ENCODE measurements around the gene CARNS1.
A peak's percentile ranks its signal among the peaks of the same experiment; 100 is the strongest.
"Not testable (repeated sequence)": the region's sequence is repeated elsewhere in the genome, so short reads cannot be mapped to it uniquely, and the experiment has no call there.

The CARNS1 gene

GRCh38 chr11:67410984-67411784 lies 4.3 kb upstream of the CARNS1 start:
- no peak for DNase-seq

GRCh38 chr11:67411785-67412152 lies 3.7 kb upstream of the CARNS1 start:
- DNase-seq: no peak

GRCh38 chr11:67412495-67413179 lies 2.8 kb upstream of the CARNS1 start:
- DNase-seq: no peak

DNA sequence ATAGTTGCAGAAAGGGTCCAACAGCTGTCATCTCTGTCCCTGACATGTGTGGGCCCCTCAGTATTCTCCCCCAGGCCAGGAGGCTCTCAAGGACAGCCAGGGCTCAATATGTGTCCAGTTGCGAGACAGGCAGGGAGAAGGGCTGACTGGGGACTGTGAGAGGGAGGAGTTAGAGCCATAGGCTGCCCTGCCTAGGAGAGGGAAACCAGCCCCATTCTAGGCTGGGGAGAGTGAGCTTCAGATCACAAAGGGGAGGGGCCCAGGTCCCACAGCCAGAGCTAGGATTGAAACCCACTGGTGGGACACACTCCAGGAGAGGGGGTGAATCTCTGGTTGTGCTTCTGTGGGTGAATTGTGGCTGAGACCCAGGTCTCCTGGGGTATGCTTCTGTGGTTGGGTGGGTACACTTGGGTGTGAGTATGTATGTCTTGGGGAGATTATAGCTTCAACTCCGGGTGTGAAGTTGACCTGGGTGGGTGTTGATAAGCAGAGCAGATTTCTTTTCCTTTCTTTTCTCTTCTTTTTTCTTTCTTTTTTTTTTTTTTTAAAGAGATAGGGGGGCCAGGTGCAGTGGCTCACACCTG lies 2.1 kb upstream of the CARNS1 start:
- DNase-seq: no peak

- peak; percentile 82 for DNase-seq
Measured at GRCh38 chr11:67416416-67417335, 1.2 kb downstream of the CARNS1 start.

- no peak for DNase-seq
Measured at GRCh38 chr11:67417425-67417824, 1.9 kb downstream of the CARNS1 start.

DNA sequence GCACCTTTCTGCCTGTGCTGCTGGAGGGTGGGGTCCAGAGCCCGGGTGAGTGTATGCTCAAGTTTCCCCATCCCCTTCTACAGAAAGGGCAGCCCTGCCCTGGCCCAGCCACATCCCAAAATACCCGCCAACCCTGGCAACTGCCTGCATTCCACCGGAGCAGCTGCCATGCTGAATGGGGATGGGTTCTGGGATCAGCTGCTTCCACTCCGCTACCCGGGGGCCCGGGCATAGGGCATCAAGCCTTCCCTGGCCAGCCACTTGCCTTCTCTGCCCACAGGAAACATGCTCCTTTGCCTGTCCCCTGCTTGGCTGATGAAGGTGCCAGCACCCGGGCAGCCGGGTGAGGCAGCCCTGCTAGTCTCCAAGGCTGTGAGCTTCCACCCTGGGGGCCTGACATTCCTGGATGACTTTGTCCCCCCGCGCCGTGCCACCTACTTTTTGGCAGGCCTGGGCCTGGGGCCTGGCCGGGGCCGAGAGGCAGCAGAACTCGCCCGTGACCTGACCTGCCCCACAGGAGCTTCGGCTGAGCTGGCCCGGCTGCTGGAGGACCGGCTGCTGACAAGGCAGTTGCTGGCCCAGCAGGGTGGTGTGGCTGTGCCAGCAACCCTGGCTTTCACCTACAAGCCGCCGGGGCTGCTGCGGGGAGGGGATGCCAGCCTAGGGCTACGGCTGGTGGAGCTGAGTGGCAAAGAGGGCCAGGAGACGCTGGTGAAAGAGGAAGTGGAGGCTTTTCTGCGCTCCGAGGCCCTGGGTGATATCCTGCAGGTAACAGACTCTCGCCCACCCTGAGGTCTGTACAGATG lies 3.2 kb downstream of the CARNS1 start:
- DNase-seq: no peak

DNA sequence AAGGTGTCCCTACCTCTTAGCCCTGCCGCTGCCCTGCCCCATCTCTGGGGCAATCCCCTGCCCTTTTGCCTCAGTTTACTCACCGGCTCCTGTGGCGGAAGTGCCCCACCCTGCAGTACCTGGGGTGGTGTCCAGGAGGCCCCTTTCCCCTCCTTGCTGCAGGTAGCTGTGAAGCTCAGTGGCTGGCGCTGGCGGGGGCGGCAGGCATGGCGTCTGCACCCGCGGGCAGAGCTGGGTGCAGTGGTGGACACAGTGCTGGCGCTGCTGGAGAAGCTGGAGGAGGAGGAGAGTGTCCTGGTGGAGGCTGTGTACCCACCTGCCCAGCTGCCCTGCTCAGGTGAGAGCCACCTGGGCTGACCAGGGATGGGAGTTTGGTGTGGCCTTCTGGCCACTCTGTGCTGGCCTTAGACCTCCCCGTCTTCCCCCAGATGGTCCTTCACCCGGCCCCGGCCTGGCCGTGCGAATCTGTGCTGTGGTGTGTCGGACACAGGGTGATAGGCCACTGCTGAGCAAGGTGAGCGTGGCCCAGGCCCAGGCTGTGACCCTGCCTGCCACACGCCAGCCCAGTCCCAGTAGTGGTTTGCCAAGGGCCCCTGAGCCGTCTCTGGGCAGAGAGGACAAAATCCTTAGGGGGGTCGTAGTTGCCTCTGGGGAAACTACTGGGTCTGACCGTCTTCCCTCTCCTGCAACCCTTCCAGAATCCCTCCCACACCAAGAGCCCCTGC lies 4.0 kb downstream of the CARNS1 start:
- DNase-seq: no peak

DNA sequence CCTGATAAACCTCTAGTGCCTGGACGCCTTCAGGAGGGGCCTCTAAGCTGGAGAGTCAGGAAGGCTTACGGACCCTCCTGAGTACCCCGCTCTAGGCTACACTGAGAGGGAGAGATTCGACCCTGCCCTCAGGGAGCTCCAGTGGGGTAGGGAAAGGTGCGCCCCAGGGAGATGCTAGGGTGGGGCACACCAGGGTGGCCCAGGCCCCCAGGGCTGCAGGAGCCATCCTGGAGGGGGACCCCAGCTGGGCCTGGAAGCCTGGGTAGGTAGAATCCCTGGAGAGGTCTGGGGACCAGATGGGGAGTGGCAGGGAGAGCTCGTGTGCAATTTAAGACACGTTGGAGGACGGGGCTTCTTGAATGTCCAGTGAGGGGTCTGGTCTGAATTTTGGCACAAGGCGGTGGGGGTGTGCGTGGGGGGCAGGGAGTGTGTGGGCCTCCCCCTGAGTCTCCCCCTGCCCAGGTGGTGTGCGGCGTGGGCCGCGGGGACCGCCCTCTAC lies 4.7 kb downstream of the CARNS1 start:
- DNase-seq: no peak

- peak; percentile 99 for DNase-seq
Measured at GRCh38 chr11:67420646-67421429, 5.4 kb downstream of the CARNS1 start.

GRCh38 chr11:67421430-67422031 lies 6.1 kb downstream of the CARNS1 start:
- DNase-seq: no peak

DNA sequence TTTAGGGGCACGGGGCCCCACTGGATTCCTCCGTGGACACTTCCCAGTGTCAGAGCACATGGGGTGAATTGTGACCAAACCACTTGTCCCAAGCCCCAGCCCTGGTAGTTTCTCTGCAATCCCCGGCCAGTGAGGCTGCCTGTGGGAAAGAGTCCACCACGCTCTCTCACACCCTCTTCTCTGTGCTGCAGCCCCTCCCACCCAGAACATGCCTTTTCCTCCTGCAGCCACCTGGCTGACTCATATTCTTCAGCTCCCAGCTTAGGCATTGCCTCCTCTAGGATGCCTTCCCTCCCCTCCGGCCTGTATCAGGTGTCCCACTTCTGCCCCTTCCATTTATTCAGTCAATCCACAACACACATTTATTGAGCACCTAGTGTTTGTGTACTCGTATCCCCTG lies 7.4 kb downstream of the CARNS1 start:
- DNase-seq: no peak

GRCh38 chr11:67423466-67423865 lies 8.0 kb downstream of the CARNS1 start:
- no peak for DNase-seq

DNA sequence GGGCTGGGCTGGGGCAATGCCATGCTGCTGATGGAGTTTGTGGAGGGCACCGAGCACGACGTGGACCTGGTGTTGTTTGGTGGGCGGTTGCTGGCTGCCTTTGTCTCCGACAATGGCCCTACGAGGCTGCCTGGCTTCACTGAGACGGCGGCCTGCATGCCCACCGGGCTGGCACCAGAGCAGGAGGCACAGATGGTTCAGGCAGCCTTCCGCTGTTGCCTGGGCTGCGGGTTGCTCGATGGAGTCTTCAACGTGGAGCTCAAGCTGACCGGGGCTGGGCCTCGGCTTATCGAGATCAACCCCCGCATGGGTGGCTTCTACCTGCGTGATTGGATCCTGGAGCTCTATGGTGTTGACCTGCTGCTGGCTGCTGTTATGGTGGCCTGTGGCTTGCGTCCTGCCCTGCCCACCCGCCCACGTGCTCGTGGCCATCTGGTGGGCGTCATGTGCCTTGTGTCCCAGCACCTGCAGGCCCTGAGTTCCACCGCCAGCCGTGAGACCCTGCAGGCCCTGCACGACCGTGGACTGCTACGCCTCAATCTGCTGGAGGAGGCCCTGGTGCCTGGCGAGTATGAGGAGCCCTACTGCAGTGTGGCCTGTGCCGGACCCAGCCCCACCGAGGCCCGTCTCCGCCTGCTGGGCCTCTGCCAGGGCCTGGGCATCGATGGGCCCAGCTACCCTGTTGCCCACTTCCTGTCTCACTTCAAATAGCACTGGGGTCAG lies 8.6 kb downstream of the CARNS1 start:
- no peak for DNase-seq

DNA sequence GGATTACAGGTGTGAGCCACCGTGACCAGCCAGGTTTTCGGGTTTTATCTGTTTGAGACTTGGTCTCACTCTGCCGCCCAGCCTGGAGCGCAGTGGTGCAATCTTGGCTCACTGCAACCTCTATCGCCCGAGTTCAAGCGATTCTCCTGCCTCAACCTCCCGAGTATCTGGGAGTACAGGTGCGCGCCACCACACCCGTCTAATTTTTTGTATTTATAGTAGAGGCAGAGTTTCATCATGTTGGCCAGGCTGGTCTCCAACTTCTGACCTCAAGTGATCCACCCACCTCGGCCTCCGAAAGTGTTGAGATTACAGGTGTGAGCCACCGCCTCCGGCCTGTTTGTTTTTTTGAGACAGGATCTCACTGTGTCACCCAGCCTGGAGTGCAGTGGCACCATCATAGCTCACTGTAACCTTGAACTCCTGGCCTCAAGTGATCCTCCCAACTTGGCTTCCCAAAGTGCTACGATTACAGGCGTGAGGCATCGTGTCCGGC lies 11.9 kb downstream of the CARNS1 start:
- not testable (repeated sequence) for DNase-seq

DNA sequence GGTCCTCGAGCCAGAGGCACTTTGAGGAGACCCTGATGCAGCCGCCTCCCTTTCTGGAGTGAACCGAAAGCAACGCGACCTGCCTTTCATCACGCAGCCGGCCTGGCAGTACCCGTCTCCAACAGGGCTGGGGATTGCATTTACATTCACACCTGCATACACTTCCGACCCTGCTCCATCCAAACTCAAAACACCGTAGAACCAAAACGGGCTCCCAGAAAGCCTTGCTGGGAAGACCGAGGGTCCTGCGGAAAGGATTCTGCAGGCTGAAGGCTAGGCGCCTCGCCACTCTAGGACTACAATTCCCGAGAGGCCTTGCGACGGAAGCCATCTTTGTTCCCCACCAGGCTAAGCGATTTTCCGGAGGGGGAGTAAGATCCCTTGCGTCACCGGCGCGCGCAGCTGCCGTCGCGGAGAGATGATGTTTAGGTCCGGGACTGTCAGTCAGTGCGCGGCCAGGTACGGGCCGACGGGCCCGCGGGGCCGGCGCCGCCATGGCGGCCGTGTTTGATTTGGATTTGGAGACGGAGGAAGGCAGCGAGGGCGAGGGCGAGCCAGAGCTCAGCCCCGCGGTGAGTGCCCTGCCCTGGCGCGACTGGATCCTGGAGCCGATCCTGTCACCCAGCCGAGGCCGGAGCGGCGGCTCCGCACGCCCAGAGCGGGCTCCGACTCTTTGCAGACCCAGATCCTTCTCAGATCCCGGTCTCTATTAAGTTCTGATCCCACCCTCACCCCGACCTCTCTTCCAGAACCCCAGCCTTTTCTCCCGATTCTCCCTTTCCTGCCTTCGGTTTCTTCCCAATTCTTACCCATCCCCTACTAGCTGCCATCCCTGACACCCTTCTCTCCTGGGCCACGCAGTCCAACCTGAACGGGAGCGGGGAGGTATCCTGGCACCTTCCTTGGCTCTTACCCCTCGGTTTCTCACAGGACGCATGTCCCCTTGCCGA lies 12.8 kb downstream of the CARNS1 start, which contains the start of gene RPS6KB2:
TSS of gene RPS6KB2 (plus strand) at position 443 of the 950 bp plus-strand sequence. CDS start at position 495, 52 bp downstream.
- peak; percentile 100 for DNase-seq

DNA sequence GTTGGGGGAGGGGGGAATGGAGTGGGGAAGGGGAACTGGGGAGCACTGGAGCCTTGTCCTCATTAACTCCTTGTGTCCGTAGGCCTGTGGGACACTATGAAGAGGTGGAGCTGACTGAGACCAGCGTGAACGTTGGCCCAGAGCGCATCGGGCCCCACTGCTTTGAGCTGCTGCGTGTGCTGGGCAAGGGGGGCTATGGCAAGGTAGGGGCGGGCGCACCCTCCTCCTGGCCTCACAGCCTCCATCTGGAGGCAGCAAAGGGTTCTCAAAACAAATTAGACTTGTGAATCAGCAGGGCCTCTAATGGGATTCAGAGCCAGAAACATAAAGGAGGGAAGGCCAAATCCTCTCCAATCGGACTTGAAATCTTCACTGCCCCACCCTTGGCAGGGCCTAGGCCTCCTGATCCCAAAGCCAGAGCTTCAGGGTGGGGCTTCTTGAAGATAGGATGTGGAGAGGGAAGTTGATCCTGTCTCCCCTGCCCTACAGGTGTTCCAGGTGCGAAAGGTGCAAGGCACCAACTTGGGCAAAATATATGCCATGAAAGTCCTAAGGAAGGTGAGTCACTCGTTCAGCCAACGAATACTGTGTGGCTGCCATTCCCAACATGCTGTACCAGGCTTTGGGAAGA lies 13.7 kb downstream of the CARNS1 start:
- no peak for DNase-seq
